Heart right ventricle (tissue), 16 donors: ENCODE results near the gene AGPAT4. TPM values are rescaled to one million over a fixed set of nuclear protein-coding genes. Genes with fewer than 3 reads are reported as not detected.

ENCODE experiments used
- ATAC-seq, 8 donors: fragments of 200-7000 bp; cut with Tn5 transposase; one replicate each; pipeline ENCODE4 v1.9.1; 2020; ENCODE audit warnings: mild to moderate bottlenecking in 8 of 8, moderate library complexity in 8 of 8, moderate number of reproducible peaks in 1 of 8
- DNase-seq, 2 donors: peaks; one replicate each; pipeline ENCODE4 v3.0.0-alpha.2; 2020
- H3K27ac ChIP-seq, 10 donors: fragments of 200-600 bp; sonication (generic) in 2 of 10; one replicate each; pipeline versions ENCODE4 v1.5.0 to v1.8.0; 2020 to 2022; ENCODE audit warnings: mild to moderate bottlenecking in 3 of 10
- H3K27me3 ChIP-seq, 7 donors: fragments of 200-600 bp; one replicate each; pipeline ENCODE4 v1.8.0; 2021 to 2022; ENCODE audit warnings: mild to moderate bottlenecking in 2 of 7
- H3K36me3 ChIP-seq, 9 donors: fragments of 200-600 bp; sonication (generic) in 1 of 9; one replicate each; pipeline versions ENCODE4 v1.5.0 to v1.8.0; 2020 to 2022; ENCODE audit warnings: mild to moderate bottlenecking in 2 of 9
- H3K4me1 ChIP-seq, 9 donors: fragments of 200-600 bp; sonication (generic) in 1 of 9; one replicate each; pipeline versions ENCODE4 v1.5.0 to v1.8.0; 2020 to 2022; ENCODE audit warnings: mild to moderate bottlenecking in 4 of 9
- H3K4me3 ChIP-seq, 10 donors: fragments of 200-600 bp; sonication (generic) in 2 of 10; one replicate each; pipeline versions ENCODE4 v1.5.0 to v1.8.0; 2020 to 2022; ENCODE audit warnings: mild to moderate bottlenecking in 7 of 10, moderate library complexity in 2 of 10
- H3K9me3 ChIP-seq, 11 donors: fragments of 200-600 bp in 10 of 11; sonication (generic) in 2 of 11; one replicate each; pipeline versions ENCODE4 v1.5.0 to v1.8.0; 2013 to 2022; ENCODE audit warnings: mild to moderate bottlenecking in 2 of 11, control low read depth in 1 of 11, moderate library complexity in 1 of 11
- WGBS, 2 donors: extraction: QIAGEN DNeasy Blood & Tissue Kit; methylation state at CpG; one replicate each; pipeline ENCODE4 v1.1.7; 2013; ENCODE audit warnings: inconsistent platforms in 1 of 2; 5-methylcytosine and 5-hydroxymethylcytosine counted together
- intact Hi-C, 10 donors: fragments of 100-400 bp; cut with DNase I; formaldehyde crosslinking; loops; one replicate each; pipeline versions ENCODE4 v1.11.1 to v1.14.2; 2022
- polyA plus RNA-seq, 2 donors: library from polyadenylated mRNA; stranded (reverse); fragments of 200-250 nt; gene quantifications; one replicate each; pipeline ENCODE4 v1.2.3, GENCODE V29; 2013
- total RNA-seq, 10 donors: library from RNA; stranded (reverse); fragmentation: NEBNext Ultra II Directional in 3 of 10; extraction: Animal tissue kit (Norgen Biotek cat#: 25700) in 3 of 10; gene quantifications; one replicate each; pipeline versions ENCODE4 v1.2.1 to v1.2.4, GENCODE V29; 2021 to 2023
- TF ChIP-seq, protein P1 (sequence below), 9 donors: fragments of 200-600 bp; sonication (generic) in 2 of 9; IDR thresholded peaks; one replicate each; pipeline versions ENCODE4 v1.5.0 to v1.8.0; 2021 to 2022; ENCODE audit warnings: antibody characterized with exemption in 9 of 9, mild to moderate bottlenecking in 5 of 9, moderate library complexity in 1 of 9
- donor health status: Arrhythmogenic right ventricular cardiomyopathy.
- donor health status: ischemic (EF 13 %, LVEDD 7.1; RV severe dilation, severe dysfunction).
- donor health status: healthy with polysubstance abuse.
- donor health status: DM: no; HTN: yes; CAD: no.
- donor health status: DM: no; HTN: no; CAD: no.
- donor health status: ischemic (EF 25% LVEDD 6.9; RV normal size, moderate dysfunction).
- donor health status: ischemic (EF 25% LVEDD 5.7; RV mildly dilated, moderate dysfunction).
- donor health status: healthy.
- donor health status: DM: yes; HTN: yes; CAD: no.
- donor health status: Ischemic cardiomyopathy.
- donor health status: ischemic (EF 35%, LVEDD 5.7; RV mildly dilated, moderate dysfunction).
- donor health status: nonischemic (EF 11% LVEDD 7.7; RV severe dilation, severe dysfunction).
- donor health status: DM: yes; HTN: yes; CAD: no.
- donor health status: PGD.
- donor health status: ischemic (EF 29% LVEDD 5.4; RV normal size, mild dysfunction).
- donor health status: nonischemic (EF 23%, LVEDD 6.1; RV moderate dilation, normal function).

AGPAT4 gene
- total and polyA plus RNA-seq, 12 donors, result 1.2 to 3.8 (median 1.6) TPM

DNA sequence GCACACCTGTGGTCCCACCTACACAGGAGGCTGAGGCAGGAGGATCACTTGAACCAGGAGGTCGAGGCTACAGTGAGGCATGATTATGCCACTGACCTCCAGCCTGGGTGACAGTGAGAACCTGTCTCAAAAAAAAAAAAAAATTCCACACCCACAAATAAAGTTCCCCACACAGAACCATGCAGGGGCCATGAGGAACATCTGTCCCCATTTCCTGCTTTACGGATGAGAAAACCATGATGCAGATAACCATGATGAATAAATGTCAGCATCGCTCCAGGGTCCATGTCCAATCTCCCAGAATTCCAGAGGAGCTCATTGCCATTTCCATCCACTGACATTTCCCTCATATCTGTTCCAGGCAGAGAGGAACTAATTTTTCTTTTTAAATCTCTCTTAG lies 16.9 kb upstream of the AGPAT4 start:
- no peaks in the 10 kb centered on the region for H3K9me3 ChIP-seq
- no peak for DNase-seq
- TF ChIP-seq, protein P1, sequence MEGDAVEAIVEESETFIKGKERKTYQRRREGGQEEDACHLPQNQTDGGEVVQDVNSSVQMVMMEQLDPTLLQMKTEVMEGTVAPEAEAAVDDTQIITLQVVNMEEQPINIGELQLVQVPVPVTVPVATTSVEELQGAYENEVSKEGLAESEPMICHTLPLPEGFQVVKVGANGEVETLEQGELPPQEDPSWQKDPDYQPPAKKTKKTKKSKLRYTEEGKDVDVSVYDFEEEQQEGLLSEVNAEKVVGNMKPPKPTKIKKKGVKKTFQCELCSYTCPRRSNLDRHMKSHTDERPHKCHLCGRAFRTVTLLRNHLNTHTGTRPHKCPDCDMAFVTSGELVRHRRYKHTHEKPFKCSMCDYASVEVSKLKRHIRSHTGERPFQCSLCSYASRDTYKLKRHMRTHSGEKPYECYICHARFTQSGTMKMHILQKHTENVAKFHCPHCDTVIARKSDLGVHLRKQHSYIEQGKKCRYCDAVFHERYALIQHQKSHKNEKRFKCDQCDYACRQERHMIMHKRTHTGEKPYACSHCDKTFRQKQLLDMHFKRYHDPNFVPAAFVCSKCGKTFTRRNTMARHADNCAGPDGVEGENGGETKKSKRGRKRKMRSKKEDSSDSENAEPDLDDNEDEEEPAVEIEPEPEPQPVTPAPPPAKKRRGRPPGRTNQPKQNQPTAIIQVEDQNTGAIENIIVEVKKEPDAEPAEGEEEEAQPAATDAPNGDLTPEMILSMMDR (IDR thresholded peaks at IDR 0.05), result no peak
- H3K27ac ChIP-seq, result no peak overlapping the region
- no peaks in the 10 kb centered on the region for H3K27me3 ChIP-seq
- H3K4me3 ChIP-seq, result no peak overlapping the region
- intact Hi-C loops, result no loop called here
- WGBS, 2 donors, result 70 to 72% methylated on average over 3 of the region's 3 CpGs
- H3K36me3 ChIP-seq, result no peaks in the 10 kb centered on the region
- ATAC-seq, result no peak
- no peaks in the 10 kb centered on the region for H3K4me1 ChIP-seq

DNA sequence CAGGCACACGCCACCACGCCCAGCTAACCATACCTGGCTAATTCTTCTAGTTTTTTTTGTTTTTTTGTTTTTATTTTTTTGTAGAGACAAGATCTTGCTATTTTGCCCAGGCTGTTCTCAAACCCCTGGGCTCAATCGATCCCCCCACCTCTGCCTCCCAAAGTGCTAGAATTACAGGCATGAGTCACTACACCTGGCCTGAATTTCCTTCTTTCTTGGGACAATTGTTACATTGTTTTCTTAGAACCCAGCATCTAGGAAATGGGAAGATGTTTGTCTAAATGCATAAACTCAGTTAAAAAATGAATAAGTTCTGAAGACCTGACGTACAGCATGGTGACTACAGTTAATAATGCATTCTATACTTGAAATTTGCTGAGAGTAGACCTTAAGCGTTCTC lies 10.8 kb upstream of the AGPAT4 start:
- Histone ChIP-seq H3K4me1 (no peaks in the 10 kb centered on the region), H3K9me3 (peaks cover 0 to 7% (median 0%) of the 10 kb centered on the region in 11 donors), H3K27ac (no peak overlapping the region), H3K36me3 (no peaks in the 10 kb centered on the region), H3K4me3 (no peak overlapping the region), H3K27me3 (no peaks in the 10 kb centered on the region)
- no peak for DNase-seq
- intact Hi-C loops, result no loop called here
- WGBS, 2 donors, result 95 to 96% methylated on average over 5 of the region's 5 CpGs
- ATAC-seq, result no peak
- TF ChIP-seq, protein P1 (IDR thresholded peaks at IDR 0.05), result no peak

DNA sequence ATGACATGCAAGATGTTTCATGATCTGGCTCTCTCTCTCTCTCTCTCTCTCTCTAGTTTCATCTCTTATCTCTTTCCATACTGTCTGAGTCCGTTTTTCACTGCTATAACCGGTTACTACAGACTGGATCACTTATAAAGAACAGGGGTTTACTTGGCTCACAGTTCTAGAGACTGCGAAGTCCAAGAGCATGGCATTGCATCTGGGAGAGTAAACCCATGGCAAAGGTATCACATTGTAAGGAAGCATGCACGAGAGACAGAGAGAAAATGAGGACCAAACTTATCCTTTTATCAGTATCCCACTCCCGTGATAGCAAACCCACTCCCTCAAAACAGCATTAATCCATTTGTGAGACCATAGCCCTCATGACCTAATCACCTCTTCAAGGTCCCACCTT lies 7.2 kb upstream of the AGPAT4 start:
- intact Hi-C loops, result no loop called here
- 80 to 81% methylated on average over 5 of the region's 5 CpGs for WGBS, 2 donors

DNA sequence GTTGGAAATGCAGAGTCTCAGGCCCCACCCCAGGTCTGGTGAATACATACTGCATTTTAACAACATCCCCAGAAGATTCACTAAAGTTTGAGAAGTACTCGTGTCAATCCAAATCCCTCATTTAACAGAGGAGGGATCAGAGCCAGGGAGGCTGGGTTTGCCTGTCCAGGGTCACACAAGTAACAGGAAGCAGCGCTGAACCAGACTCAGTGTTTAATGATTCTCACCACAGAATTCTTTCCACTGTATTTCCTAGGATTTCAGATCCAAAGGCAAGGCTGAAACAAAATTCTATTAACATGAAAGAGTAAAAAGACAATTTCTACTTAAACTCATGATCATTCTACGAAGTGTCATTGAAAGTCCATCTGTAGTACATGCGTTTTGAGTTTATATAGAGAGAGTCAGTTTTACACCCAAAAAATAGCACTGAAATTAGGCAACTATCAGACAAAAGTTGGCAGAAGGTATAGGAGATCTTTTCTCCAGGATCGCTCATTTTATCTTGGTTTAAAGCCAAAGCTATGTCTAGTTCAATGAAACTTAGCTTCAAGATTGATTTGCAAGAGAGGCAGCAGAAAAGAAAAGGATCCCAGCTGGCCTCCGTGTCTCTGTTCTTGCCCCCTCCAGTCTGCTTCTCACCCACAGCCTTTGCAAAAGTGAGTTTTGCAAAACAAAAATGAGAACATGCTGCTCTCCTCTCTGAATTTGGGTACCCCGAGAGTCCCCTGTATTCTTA lies 6.0 kb upstream of the AGPAT4 start:
- peaks cover 0 to 7% (median 0%) of the 10 kb centered on the region in 11 donors for H3K9me3 ChIP-seq
- no peak overlapping the region for H3K4me3 ChIP-seq
- DNase-seq (no peak), ATAC-seq (no peak)
- peaks cover 0 to 2% (median 0%) of the 10 kb centered on the region in 9 donors for H3K4me1 ChIP-seq
- TF ChIP-seq, protein P1 (IDR thresholded peaks at IDR 0.05), result no peak
- 68 to 71% methylated on average over 7 of the region's 7 CpGs for WGBS, 2 donors
- H3K36me3 ChIP-seq, result no peaks in the 10 kb centered on the region
- intact Hi-C loops, result loop anchor here in 1 of 10 donors (10.0 kb wide), 1 partner anchor 285 kb away; the partner anchor contains the start of gene MAP3K4
- H3K27me3 ChIP-seq, result peaks cover 0 to 5% (median 0%) of the 10 kb centered on the region in 7 donors
- no peak overlapping the region for H3K27ac ChIP-seq

More for the DNA sequence above, 7.2 kb upstream of the AGPAT4 start:
- Histone ChIP-seq H3K27me3 (peaks cover 0 to 5% (median 0%) of the 10 kb centered on the region in 7 donors), H3K4me1 (no peaks in the 10 kb centered on the region), H3K36me3 (no peaks in the 10 kb centered on the region), H3K4me3 (no peak overlapping the region), H3K27ac (no peak overlapping the region), H3K9me3 (peaks cover 0 to 7% (median 0%) of the 10 kb centered on the region in 11 donors)
- TF ChIP-seq, protein P1 (IDR thresholded peaks at IDR 0.05), result no peak
- ATAC-seq (no peak), DNase-seq (no peak)
